Erythroblast (primary cell): ENCODE measurements around the gene CDKAL1.
A peak's percentile ranks its signal among the peaks of the same experiment; 100 is the strongest.
"Not testable (repeated sequence)": the region's sequence is repeated elsewhere in the genome, so short reads cannot be mapped to it uniquely, and the experiment has no call there.

ENCODE experiments used
- DNase-seq, 2 experiments: peaks; one replicate each; lab custom pipeline; 2025; lab: John Stamatoyannopoulos, UW
- GATA1 ChIP-seq: IDR thresholded peaks from 2 replicates; pipeline ENCODE4 v1.6.1; 2011; ENCODE audit warnings: low read depth, mild to moderate bottlenecking, control low read depth, low read length, moderate library complexity
- POLR2A ChIP-seq: IDR thresholded peaks from 2 replicates; pipeline ENCODE4 v1.6.1; 2011; ENCODE audit warnings: mild to moderate bottlenecking, low read length

CDKAL1 gene

GRCh38 chr6:20599302-20600051 lies 65.2 kb downstream of the CDKAL1 start:
- TF ChIP-seq GATA1 = no peak
- TF ChIP-seq POLR2A = no peak
- peak in 1 of 2 experiments; percentile 50 for DNase-seq

- DNase-seq = no peak
- TF ChIP-seq GATA1 = no peak
- TF ChIP-seq POLR2A = no peak
These were observed 66.6 kb downstream of the CDKAL1 start for GRCh38 chr6:20600831-20601230.

GRCh38 chr6:20604159-20604558 lies 69.9 kb downstream of the CDKAL1 start:
- TF ChIP-seq POLR2A (no peak), GATA1 (no peak)
- peak; percentile 74 to 93 for DNase-seq

GRCh38 chr6:20605061-20605460 lies 70.8 kb downstream of the CDKAL1 start:
- no peak for DNase-seq
- TF ChIP-seq POLR2A = no peak
- TF ChIP-seq GATA1 = no peak

GRCh38 chr6:20605581-20605980 lies 71.3 kb downstream of the CDKAL1 start:
- no peak for DNase-seq
- no peak for TF ChIP-seq GATA1
- no peak for TF ChIP-seq POLR2A

- DNase-seq = no peak
- TF ChIP-seq GATA1 (no peak), POLR2A (no peak)
These were observed 72.6 kb downstream of the CDKAL1 start for GRCh38 chr6:20606831-20607230.

GRCh38 chr6:20608356-20608755 lies 74.1 kb downstream of the CDKAL1 start:
- no peak for DNase-seq
- TF ChIP-seq GATA1 = no peak

- TF ChIP-seq POLR2A = no peak
- no peak for TF ChIP-seq GATA1
These were observed 74.6 kb downstream of the CDKAL1 start for GRCh38 chr6:20608905-20609304.

GRCh38 chr6:20609924-20610323 lies 75.7 kb downstream of the CDKAL1 start:
- not testable (repeated sequence) for DNase-seq

More at GRCh38 chr6:20608905-20609304, 74.6 kb downstream of the CDKAL1 start:
- no peak for DNase-seq

- TF ChIP-seq GATA1 (no peak), POLR2A (no peak)
- no peak for DNase-seq
These were observed 76.5 kb downstream of the CDKAL1 start for GRCh38 chr6:20610636-20611370.

- not testable (repeated sequence) for DNase-seq
These were observed 83.3 kb downstream of the CDKAL1 start for GRCh38 chr6:20617537-20617936.

- DNase-seq = no peak
- TF ChIP-seq POLR2A (no peak), GATA1 (no peak)
These were observed 85.8 kb downstream of the CDKAL1 start for GRCh38 chr6:20620043-20620442.

GRCh38 chr6:20623761-20624160 lies 89.5 kb downstream of the CDKAL1 start:
- TF ChIP-seq POLR2A = no peak
- TF ChIP-seq GATA1 = no peak
- DNase-seq = no peak

- DNase-seq = no peak
- TF ChIP-seq POLR2A (no peak), GATA1 (no peak)
These were observed 91.9 kb downstream of the CDKAL1 start for GRCh38 chr6:20626165-20626564.

GRCh38 chr6:20629509-20629908 lies 95.3 kb downstream of the CDKAL1 start:
- no peak for DNase-seq
- TF ChIP-seq POLR2A (no peak), GATA1 (no peak)
